Activated naive CD4-positive, alpha-beta T cell treated with Interleukin-2 at 50 U/mL for 16 hours (primary cell): ENCODE measurements around the gene GMNN.

Experiments
- DNase-seq: peaks from one replicate; pipeline ENCODE4 v3.0.0-alpha.2; 2020

GMNN gene

GRCh38 chr6:24818346-24818745, 43.6 kb downstream of the GMNN start:
- DNase-seq, result no peak

DNA sequence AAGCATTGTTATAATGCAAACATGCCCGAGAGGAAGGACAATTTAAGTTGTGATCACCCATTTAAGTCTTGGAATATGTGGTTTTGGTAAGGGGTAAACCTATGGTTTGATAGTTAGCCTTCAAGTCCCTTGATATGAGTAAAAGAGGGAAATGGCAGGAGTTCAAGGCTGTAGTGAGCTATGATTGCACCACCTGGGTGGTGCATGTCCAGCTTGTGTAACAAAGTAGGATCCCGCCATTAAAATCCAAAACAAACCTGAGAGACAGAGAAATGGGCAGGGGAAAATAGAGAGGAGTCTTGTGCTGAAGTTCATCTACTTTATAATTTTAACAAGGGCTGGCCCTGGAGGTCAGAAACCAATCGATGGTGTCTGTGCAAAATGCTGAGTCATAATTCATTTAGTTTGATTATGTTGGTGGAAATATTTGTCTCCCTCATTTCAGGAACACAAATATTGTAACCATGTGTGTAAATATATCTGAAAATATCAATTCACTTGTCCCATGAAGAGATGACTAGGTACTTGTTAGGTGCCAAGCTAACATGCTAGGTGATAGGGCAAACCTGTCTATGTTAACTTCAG, 47.2 kb downstream of the GMNN start:
- no peak for DNase-seq

- no peak for DNase-seq
Observed at GRCh38 chr6:24822696-24823095, 48.0 kb downstream of the GMNN start.

DNA sequence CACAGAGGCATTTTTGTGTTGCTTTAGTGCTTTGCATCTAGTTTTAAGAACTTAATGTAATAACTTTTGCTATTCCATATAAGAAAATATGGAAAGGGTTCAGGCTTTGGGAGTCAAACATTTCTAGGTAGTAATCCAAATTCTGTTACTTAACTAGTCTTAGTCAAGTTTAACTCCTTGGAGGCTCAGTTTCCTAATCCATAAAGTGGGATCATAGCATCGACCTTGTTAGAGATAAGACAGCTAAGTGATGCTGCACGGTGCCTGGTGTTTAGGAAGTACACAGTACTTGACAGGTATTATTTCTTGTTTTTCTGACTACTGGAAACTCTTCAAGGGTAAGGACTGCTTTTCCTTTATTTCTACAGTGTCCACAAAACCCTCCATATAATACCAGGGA, 48.4 kb downstream of the GMNN start:
- DNase-seq, result no peak

GRCh38 chr6:24824142-24824938, 49.6 kb downstream of the GMNN start:
- no peak for DNase-seq

DNA sequence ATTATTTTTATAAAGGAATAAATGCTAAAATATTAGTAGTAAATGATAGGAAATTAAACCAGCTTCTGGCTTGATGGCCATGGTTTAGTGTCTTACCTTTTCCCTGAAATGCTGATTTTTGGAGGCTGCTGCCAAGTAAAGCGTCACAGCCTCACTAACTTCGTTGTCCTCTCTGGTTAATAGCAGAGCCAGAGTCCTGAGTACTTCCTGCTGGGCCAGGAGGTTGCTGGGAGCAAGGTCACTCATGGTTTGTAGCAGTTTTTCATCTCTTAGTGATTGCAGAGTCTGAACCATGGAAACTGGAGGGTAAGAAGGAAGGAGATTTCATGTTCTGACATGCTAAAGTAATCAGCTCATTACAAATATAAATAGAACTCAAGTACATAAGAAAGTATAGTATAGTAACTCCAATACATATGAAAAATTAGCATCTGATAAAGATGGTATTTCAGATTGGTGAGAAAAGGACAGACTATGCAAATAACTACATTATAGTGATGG, 50.4 kb downstream of the GMNN start:
- DNase-seq, result no peak

GRCh38 chr6:24827162-24827561, 52.4 kb downstream of the GMNN start:
- no peak for DNase-seq

DNA sequence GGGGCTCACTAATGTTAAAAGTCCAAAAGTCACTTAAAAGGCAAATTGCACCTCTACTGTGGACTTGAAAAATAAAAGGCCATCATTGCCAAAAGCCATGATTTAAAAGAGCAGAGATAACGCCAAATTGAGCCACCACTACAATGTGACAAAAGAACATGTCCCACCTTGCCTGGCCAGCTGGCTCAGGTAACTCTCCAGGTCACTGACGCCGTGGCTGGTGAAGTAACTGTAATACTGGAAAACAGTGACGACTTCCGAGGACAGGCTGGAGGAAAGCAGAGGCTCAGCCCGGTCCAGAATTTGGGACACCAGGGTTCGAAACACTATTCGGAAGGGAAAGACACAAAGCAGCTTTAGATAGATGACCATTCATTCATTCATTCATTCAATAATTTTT, 53.2 kb downstream of the GMNN start:
- DNase-seq, result no peak

GRCh38 chr6:24829657-24830056, 54.9 kb downstream of the GMNN start:
- no peak for DNase-seq

- DNase-seq, result no peak
Observed at GRCh38 chr6:24831771-24832716, 57.3 kb downstream of the GMNN start.

GRCh38 chr6:24832794-24833193, 58.1 kb downstream of the GMNN start:
- DNase-seq, result no peak

DNA sequence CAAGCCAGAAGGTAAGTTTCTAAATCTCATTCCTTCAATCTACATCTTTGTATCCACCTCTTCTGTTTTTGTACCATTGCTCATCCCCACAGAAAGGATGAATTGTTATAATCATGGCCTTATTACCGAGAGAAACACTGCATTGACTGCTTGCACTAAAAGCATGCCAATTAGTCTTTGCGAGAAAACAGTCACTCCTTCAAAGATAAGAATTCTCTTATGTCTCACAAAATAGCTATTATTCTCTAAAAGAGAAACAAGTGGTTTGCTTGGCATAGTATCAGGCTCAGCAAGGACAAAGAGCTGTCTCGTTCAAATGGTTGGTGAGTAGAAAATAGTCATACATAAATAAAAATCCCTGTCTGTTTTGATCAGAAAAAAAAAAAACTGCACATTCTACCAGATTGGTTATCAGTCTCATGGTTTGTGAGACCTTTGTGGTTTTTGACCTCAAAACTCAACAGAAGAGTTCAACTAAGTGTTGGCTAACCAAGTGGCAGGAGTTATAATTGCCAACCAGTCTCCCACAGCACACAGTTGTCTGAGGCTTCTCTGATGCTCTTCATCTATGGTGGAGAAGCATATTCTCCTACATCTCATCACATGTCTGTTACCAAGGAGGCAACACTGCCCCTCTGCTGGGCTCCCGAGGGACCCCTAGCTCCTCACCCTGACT, 59.1 kb downstream of the GMNN start:
- no peak for DNase-seq
